ENCODE results near the gene TMPRSS11A.

TMPRSS11A gene

DNA sequence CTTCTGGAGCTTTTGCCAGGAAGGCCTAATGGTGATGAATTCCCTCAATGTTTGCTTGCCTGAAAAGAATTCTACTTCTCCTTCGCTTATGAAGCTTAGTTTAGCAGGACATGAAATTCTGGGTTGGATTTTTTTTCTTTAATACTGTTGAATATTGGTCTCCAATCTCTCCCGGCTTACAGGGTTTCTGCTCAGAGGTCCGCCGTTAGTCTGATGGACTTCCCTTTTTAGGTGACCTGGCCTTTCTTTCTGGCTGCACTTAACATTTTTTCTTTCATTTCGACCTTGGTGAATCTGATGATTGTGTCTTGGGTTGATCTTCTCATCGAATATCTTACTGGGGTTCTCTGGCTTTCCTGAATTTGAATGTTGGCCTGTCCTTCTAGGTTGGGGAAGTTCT, 17.2 kb upstream of the TMPRSS11A start:
- Histone ChIP-seq H3K4me1 (ENCODE audit: control insufficient read depth, low read length) (no peaks in the 10 kb centered on the region), H3K4me3 (ENCODE audit: low read length) (no peak overlapping the region), H3K36me3 (ENCODE audit: control insufficient read depth, low read length) (no peaks in the 10 kb centered on the region), H3K79me2 (ENCODE audit: control insufficient read depth, low read length) (no peaks in the 10 kb centered on the region), H3K9me2 (replicated peaks; ENCODE audit: control insufficient read depth, low read length) (no peaks in the 10 kb centered on the region), H3F3A (ENCODE audit: control insufficient read depth, insufficient read depth) (no peaks in the 10 kb centered on the region), H3K27ac (ENCODE audit: low read depth, low read length) (no peak overlapping the region), H3K4me2 (ENCODE audit: low read length) (no peak overlapping the region), H3K27me3 (ENCODE audit: control insufficient read depth, low read length) (no peaks in the 10 kb centered on the region), H3K9me3 (ENCODE audit: control insufficient read depth, insufficient read depth, low read length) (no peaks in the 10 kb centered on the region), H4K20me1 (ENCODE audit: control insufficient read depth, insufficient read depth, low read depth, low read length) (no peaks in the 10 kb centered on the region)
- no peak for TF ChIP-seq CTCF (IDR thresholded peaks at IDR 0.05; ENCODE audit: low read depth, low read length, poor library complexity, severe bottlenecking)
- TF ChIP-seq EZH2phosphoT487 (IDR thresholded peaks at IDR 0.05; ENCODE audit: borderline replicate concordance, low read length), result no peak

- no peak overlapping the region for H3K27ac ChIP-seq (ENCODE audit: low read depth, low read length)
- no peaks in the 10 kb centered on the region for H3K36me3 ChIP-seq (ENCODE audit: control insufficient read depth, low read length)
- no peaks in the 10 kb centered on the region for H3K9me3 ChIP-seq (ENCODE audit: control insufficient read depth, insufficient read depth, low read length)
- no peaks in the 10 kb centered on the region for H3F3A ChIP-seq (ENCODE audit: control insufficient read depth, insufficient read depth)
- no peak overlapping the region for H3K4me3 ChIP-seq (ENCODE audit: low read length)
- no peaks in the 10 kb centered on the region for H3K27me3 ChIP-seq (ENCODE audit: control insufficient read depth, low read length)
- H3K4me2 ChIP-seq (ENCODE audit: low read length), result no peak overlapping the region
- H3K9me2 ChIP-seq (replicated peaks; ENCODE audit: control insufficient read depth, low read length), result no peaks in the 10 kb centered on the region
- no peaks in the 10 kb centered on the region for H3K79me2 ChIP-seq (ENCODE audit: control insufficient read depth, low read length)
- H3K4me1 ChIP-seq (ENCODE audit: control insufficient read depth, low read length), result no peaks in the 10 kb centered on the region
- H4K20me1 ChIP-seq (ENCODE audit: control insufficient read depth, insufficient read depth, low read depth, low read length), result no peaks in the 10 kb centered on the region
- no peak for TF ChIP-seq EZH2phosphoT487 (IDR thresholded peaks at IDR 0.05; ENCODE audit: borderline replicate concordance, low read length)
- TF ChIP-seq CTCF (IDR thresholded peaks at IDR 0.05; ENCODE audit: low read depth, low read length, poor library complexity, severe bottlenecking), result no peak
Measured at GRCh38 chr4:67973608-67974007, 10.3 kb upstream of the TMPRSS11A start.

GRCh38 chr4:67954890-67955289, 8.4 kb downstream of the TMPRSS11A start:
- Histone ChIP-seq H3K36me3 (ENCODE audit: control insufficient read depth, low read length) (no peaks in the 10 kb centered on the region), H3K4me2 (ENCODE audit: low read length) (no peak overlapping the region), H3K9me3 (ENCODE audit: control insufficient read depth, insufficient read depth, low read length) (no peaks in the 10 kb centered on the region), H3K27me3 (ENCODE audit: control insufficient read depth, low read length) (no peaks in the 10 kb centered on the region), H3K27ac (ENCODE audit: low read depth, low read length) (no peak overlapping the region), H3K79me2 (ENCODE audit: control insufficient read depth, low read length) (no peaks in the 10 kb centered on the region), H3F3A (ENCODE audit: control insufficient read depth, insufficient read depth) (no peaks in the 10 kb centered on the region), H3K9me2 (replicated peaks; ENCODE audit: control insufficient read depth, low read length) (no peaks in the 10 kb centered on the region), H4K20me1 (ENCODE audit: control insufficient read depth, insufficient read depth, low read depth, low read length) (no peaks in the 10 kb centered on the region), H3K4me1 (ENCODE audit: control insufficient read depth, low read length) (no peaks in the 10 kb centered on the region), H3K4me3 (ENCODE audit: low read length) (no peak overlapping the region)
- TF ChIP-seq CTCF (IDR thresholded peaks at IDR 0.05; ENCODE audit: low read depth, low read length, poor library complexity, severe bottlenecking), result no peak
- no peak for TF ChIP-seq EZH2phosphoT487 (IDR thresholded peaks at IDR 0.05; ENCODE audit: borderline replicate concordance, low read length)

DNA sequence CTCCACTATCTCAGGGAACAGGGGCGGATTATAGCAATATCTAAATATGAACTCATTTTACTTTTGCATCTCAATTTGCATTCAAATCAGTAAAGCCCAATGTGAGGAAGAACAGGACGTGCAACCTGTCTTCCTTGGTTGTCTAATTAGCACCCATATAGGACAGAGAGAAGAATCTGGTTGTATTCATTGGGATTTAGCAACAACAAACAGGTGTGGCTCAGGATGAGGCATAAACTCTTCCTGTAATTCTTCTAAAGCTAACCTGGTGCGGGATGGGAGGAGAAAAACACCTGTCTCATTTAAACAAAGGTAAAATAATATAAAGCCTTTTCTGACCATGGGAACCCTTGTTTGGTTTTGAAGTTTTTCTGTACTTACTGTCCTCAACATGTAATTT, 22.2 kb downstream of the TMPRSS11A start:
- no peak overlapping the region for H3K4me3 ChIP-seq (ENCODE audit: low read length)
- no peaks in the 10 kb centered on the region for H3F3A ChIP-seq (ENCODE audit: control insufficient read depth, insufficient read depth)
- no peak for TF ChIP-seq CTCF (IDR thresholded peaks at IDR 0.05; ENCODE audit: low read depth, low read length, poor library complexity, severe bottlenecking)
- no peak for TF ChIP-seq EZH2phosphoT487 (IDR thresholded peaks at IDR 0.05; ENCODE audit: borderline replicate concordance, low read length)
- H3K4me1 ChIP-seq (ENCODE audit: control insufficient read depth, low read length), result no peaks in the 10 kb centered on the region
- H3K27me3 ChIP-seq (ENCODE audit: control insufficient read depth, low read length), result no peaks in the 10 kb centered on the region
- H3K9me2 ChIP-seq (replicated peaks; ENCODE audit: control insufficient read depth, low read length), result no peaks in the 10 kb centered on the region
- no peaks in the 10 kb centered on the region for H3K36me3 ChIP-seq (ENCODE audit: control insufficient read depth, low read length)
- H3K79me2 ChIP-seq (ENCODE audit: control insufficient read depth, low read length), result no peaks in the 10 kb centered on the region
- no peaks in the 10 kb centered on the region for H3K9me3 ChIP-seq (ENCODE audit: control insufficient read depth, insufficient read depth, low read length)
- H3K4me2 ChIP-seq (ENCODE audit: low read length), result no peak overlapping the region
- H4K20me1 ChIP-seq (ENCODE audit: control insufficient read depth, insufficient read depth, low read depth, low read length), result no peaks in the 10 kb centered on the region
- H3K27ac ChIP-seq (ENCODE audit: low read depth, low read length), result no peak overlapping the region
